Liver (tissue), 9 donors: ENCODE measurements around the gene SHC2. TPM values are rescaled to one million over a fixed set of nuclear protein-coding genes. Genes with fewer than 3 reads are reported as not detected.

Source experiments
- DNase-seq: peaks from one replicate; pipeline ENCODE4 v3.0.0-alpha.2; 2017; ENCODE audit warnings: low spot score
- H3K27ac ChIP-seq, 2 donors: one replicate each; pipeline ENCODE4 v1.7.0; 2013; ENCODE audit warnings: inconsistent platforms in 2 of 2, low read length in 2 of 2, control low read depth in 1 of 2, low read depth in 1 of 2, mild to moderate bottlenecking in 1 of 2
- H3K27me3 ChIP-seq, 4 donors: one replicate each; pipeline versions ENCODE4 v1.6.1 to v1.7.0; 2013; ENCODE audit warnings: low read length in 3 of 4, inconsistent platforms in 1 of 4, mild to moderate bottlenecking in 1 of 4, moderate library complexity in 1 of 4; ENCODE audit not compliant: control insufficient read depth in 4 of 4, insufficient read depth in 4 of 4
- H3K36me3 ChIP-seq, 4 donors: one replicate each; pipeline versions ENCODE4 v1.6.1 to v1.7.0; 2013; ENCODE audit warnings: low read length in 3 of 4, mild to moderate bottlenecking in 3 of 4, low read depth in 1 of 4, moderate library complexity in 1 of 4; ENCODE audit not compliant: control insufficient read depth in 4 of 4, insufficient read depth in 3 of 4
- H3K4me1 ChIP-seq, 4 donors: one replicate each; pipeline versions ENCODE4 v1.6.1 to v1.7.0; 2013; ENCODE audit warnings: low read length in 3 of 4, mild to moderate bottlenecking in 3 of 4, moderate library complexity in 1 of 4; ENCODE audit not compliant: control insufficient read depth in 4 of 4, insufficient read depth in 4 of 4
- H3K4me3 ChIP-seq, 3 donors: one replicate each; pipeline versions ENCODE4 v1.6.1 to v1.7.0; 2013; ENCODE audit warnings: low read length in 3 of 3, control low read depth in 1 of 3, low read depth in 1 of 3, mild to moderate bottlenecking in 1 of 3
- H3K9ac ChIP-seq, 2 donors: one replicate each; pipeline ENCODE4 v1.7.0; 2013; ENCODE audit warnings: low read length in 2 of 2, mild to moderate bottlenecking in 2 of 2, moderate library complexity in 2 of 2, control low read depth in 1 of 2, low read depth in 1 of 2
- H3K9me3 ChIP-seq, 4 donors: one replicate each; pipeline versions ENCODE4 v1.6.1 to v1.7.0; 2013; ENCODE audit warnings: low read length in 3 of 4; ENCODE audit not compliant: control insufficient read depth in 4 of 4
- EGR1 ChIP-seq, 2 donors: IDR thresholded peaks; 2 replicates each; pipeline ENCODE4 v1.6.1; 2016 to 2018; ENCODE audit warnings: antibody characterized with exemption in 2 of 2, low read depth in 2 of 2
- FOXA1 ChIP-seq: IDR thresholded peaks from 2 replicates; pipeline ENCODE4 v1.6.1; 2016; ENCODE audit warnings: antibody characterized with exemption
- FOXA2 ChIP-seq: IDR thresholded peaks from 2 replicates; pipeline ENCODE4 v1.6.1; 2016; ENCODE audit warnings: antibody characterized with exemption
- GABPA ChIP-seq, 2 donors: IDR thresholded peaks in 1 of 2; conservative IDR thresholded peaks in 1 of 2; 2 replicates each; pipeline ENCODE4 v1.6.1; 2016; ENCODE audit warnings: antibody characterized with exemption in 2 of 2, mild to moderate bottlenecking in 1 of 2, moderate library complexity in 1 of 2
- HNF4A ChIP-seq, 2 donors: conservative IDR thresholded peaks; 2 replicates each; pipeline ENCODE4 v1.6.1; 2016; ENCODE audit warnings: antibody characterized with exemption in 2 of 2, mild to moderate bottlenecking in 2 of 2
- HNF4G ChIP-seq: IDR thresholded peaks from 2 replicates; pipeline ENCODE4 v1.6.1; 2016; ENCODE audit warnings: antibody characterized with exemption
- JUND ChIP-seq, 2 donors: IDR thresholded peaks; 2 replicates each; pipeline ENCODE4 v1.6.1; 2016; ENCODE audit warnings: antibody characterized with exemption in 2 of 2
- NR2F2 ChIP-seq: IDR thresholded peaks from 2 replicates; pipeline ENCODE4 v1.6.1; 2016; ENCODE audit warnings: antibody characterized with exemption
- RAD21 ChIP-seq, 2 donors: IDR thresholded peaks; 2 replicates each; pipeline ENCODE4 v1.6.1; 2016; ENCODE audit warnings: antibody characterized with exemption in 2 of 2, mild to moderate bottlenecking in 2 of 2
- RXRA ChIP-seq, 2 donors: IDR thresholded peaks; 2 replicates each; pipeline ENCODE4 v1.6.1; 2017 to 2018; ENCODE audit warnings: antibody characterized with exemption in 2 of 2, mild to moderate bottlenecking in 1 of 2
- SP1 ChIP-seq: IDR thresholded peaks from 2 replicates; pipeline ENCODE4 v1.6.1; 2018; ENCODE audit warnings: antibody characterized with exemption, mild to moderate bottlenecking
- YY1 ChIP-seq: IDR thresholded peaks from 2 replicates; pipeline ENCODE4 v1.6.1; 2016; ENCODE audit warnings: antibody characterized with exemption, mild to moderate bottlenecking
- WGBS: extraction: QIAGEN DNeasy Blood & Tissue Kit; methylation state at CpG from one replicate; pipeline ENCODE4 v1.1.7; 2013; 5-methylcytosine and 5-hydroxymethylcytosine counted together
- polyA plus RNA-seq, 2 donors: library from polyadenylated mRNA; stranded (reverse) in 1 of 2; unstranded in 1 of 2; fragments of 200-250 nt in 1 of 2; fragments of >200 nt in 1 of 2; fragmentation: Nextera tagmentation in 1 of 2; extraction: Ambion mirVana in 1 of 2; gene quantifications; one replicate each; pipeline versions ENCODE4 v1.2.1 to v1.2.3, GENCODE V29; 2013 to 2015
- total RNA-seq, 2 donors: library from RNA; depleted of rRNA; stranded (reverse); fragments of >200 nt; gene quantifications; one replicate each; pipeline ENCODE4 v1.2.3, GENCODE V29; 2014
- TF ChIP-seq, protein P1 (sequence below): IDR thresholded peaks from 2 replicates; pipeline ENCODE4 v1.6.1; 2016; ENCODE audit warnings: antibody characterized with exemption
- TF ChIP-seq, protein P2 (sequence below): IDR thresholded peaks from 2 replicates; pipeline ENCODE4 v1.6.1; 2016; ENCODE audit warnings: antibody characterized with exemption, mild to moderate bottlenecking
- TF ChIP-seq, protein P3 (sequence below): IDR thresholded peaks from 2 replicates; pipeline ENCODE4 v1.6.1; 2016; ENCODE audit warnings: antibody characterized with exemption
- TF ChIP-seq, protein P4 (sequence below): fragments of 150-350 bp; IDR thresholded peaks from 2 replicates; pipeline ENCODE4 v1.5.1; 2017; ENCODE audit warnings: improper control_type of control experiment, low read depth, low read length; ENCODE audit not compliant: missing input control
- TF ChIP-seq, protein P5 (sequence below): IDR thresholded peaks from 2 replicates; pipeline ENCODE4 v1.6.1; 2016; ENCODE audit warnings: antibody characterized with exemption
- donor health status: healthy.
- donor health status: healthy.
- donor health status: healthy.
- donor health status: healthy.
- donor health status: healthy.

The SHC2 gene
- total and polyA plus RNA-seq, 4 donors, result 15.6 to 43.0 (median 23.0) TPM

DNA sequence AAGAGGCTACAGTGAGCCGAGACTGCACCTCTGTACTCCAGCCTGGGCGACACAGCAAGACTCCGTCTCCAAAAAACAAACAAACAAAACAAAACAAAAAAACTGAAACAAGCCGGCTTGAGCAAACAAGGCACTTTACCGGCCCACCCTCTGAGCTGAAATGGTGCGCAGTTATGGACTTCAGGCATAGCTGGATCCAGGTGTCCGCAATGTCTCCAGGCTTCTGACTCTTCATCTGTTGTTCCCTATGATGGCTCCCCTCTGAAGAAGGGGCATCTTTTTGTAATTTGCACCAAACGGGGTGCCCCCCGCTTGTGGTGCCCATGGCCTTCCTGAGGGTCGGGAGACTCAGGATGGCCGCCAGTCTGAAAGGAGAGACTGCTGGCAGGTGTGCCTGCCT, 58.0 kb downstream of the SHC2 start:
- no peak overlapping the region for H3K4me3 ChIP-seq
- H3K36me3 ChIP-seq, result no peaks in the 10 kb centered on the region
- no peaks in the 10 kb centered on the region for H3K4me1 ChIP-seq
- H3K9ac ChIP-seq, result no peak overlapping the region
- no peak overlapping the region for H3K27ac ChIP-seq
- TF ChIP-seq JUND (IDR thresholded peaks at IDR 0.05), result no peak
- no peak for TF ChIP-seq YY1
- TF ChIP-seq GABPA (IDR thresholded peaks at IDR 0.05 in 1 of 2, conservative IDR thresholded peaks at IDR 0.05 in 1 of 2), result no peak
- TF ChIP-seq, protein P1, sequence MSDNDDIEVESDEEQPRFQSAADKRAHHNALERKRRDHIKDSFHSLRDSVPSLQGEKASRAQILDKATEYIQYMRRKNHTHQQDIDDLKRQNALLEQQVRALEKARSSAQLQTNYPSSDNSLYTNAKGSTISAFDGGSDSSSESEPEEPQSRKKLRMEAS, result no peak
- TF ChIP-seq EGR1 (IDR thresholded peaks at IDR 0.05; ENCODE audit: low read depth in 2 of 2), result no peak
- no peak for TF ChIP-seq HNF4A (conservative IDR thresholded peaks at IDR 0.05)
- no peaks in the 10 kb centered on the region for H3K9me3 ChIP-seq
- DNase-seq, result no peak
- H3K27me3 ChIP-seq, result peaks cover 0 to 3% (median 0%) of the 10 kb centered on the region in 4 donors
- 90% methylated on average over 11 of the region's 11 CpGs for WGBS

DNA sequence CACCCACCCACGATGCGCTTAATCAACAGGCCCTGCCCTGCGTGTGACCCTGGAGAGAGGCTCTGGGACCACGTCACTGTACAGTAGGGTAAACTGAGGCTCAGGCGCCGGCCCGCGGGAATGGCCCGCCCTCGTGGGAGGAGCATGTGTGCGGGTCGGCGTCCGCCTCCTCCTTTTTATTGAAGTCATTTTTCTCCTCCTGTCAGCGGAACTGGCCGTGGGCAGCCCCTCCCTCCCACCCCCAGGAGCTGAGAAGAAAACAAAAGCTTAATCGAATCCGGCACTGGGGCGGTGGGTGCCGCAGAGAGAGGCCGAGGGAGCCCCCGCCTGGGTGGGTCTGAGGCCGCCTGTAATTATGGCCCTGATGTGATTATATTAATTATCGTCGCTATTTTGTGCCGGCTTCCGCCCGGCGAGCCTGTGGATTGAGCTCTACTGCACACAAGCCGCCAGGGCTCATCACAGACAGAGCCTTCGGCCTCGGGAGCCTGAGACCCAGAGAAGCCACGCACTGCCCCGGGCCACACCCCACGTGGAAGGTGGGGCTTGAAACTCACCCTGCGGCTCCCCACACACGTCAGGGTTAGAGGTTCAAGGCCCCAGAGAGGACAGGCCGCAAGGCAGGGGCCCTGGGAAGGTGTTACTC, 58.8 kb downstream of the SHC2 start:
- no peak overlapping the region for H3K27ac ChIP-seq
- WGBS, result 51% methylated on average over 38 of the region's 38 CpGs
- peaks cover 0 to 3% (median 0%) of the 10 kb centered on the region in 4 donors for H3K27me3 ChIP-seq
- DNase-seq, result no peak
- H3K9me3 ChIP-seq, result no peaks in the 10 kb centered on the region
- H3K4me1 ChIP-seq, result no peaks in the 10 kb centered on the region
- TF ChIP-seq, protein P2, sequence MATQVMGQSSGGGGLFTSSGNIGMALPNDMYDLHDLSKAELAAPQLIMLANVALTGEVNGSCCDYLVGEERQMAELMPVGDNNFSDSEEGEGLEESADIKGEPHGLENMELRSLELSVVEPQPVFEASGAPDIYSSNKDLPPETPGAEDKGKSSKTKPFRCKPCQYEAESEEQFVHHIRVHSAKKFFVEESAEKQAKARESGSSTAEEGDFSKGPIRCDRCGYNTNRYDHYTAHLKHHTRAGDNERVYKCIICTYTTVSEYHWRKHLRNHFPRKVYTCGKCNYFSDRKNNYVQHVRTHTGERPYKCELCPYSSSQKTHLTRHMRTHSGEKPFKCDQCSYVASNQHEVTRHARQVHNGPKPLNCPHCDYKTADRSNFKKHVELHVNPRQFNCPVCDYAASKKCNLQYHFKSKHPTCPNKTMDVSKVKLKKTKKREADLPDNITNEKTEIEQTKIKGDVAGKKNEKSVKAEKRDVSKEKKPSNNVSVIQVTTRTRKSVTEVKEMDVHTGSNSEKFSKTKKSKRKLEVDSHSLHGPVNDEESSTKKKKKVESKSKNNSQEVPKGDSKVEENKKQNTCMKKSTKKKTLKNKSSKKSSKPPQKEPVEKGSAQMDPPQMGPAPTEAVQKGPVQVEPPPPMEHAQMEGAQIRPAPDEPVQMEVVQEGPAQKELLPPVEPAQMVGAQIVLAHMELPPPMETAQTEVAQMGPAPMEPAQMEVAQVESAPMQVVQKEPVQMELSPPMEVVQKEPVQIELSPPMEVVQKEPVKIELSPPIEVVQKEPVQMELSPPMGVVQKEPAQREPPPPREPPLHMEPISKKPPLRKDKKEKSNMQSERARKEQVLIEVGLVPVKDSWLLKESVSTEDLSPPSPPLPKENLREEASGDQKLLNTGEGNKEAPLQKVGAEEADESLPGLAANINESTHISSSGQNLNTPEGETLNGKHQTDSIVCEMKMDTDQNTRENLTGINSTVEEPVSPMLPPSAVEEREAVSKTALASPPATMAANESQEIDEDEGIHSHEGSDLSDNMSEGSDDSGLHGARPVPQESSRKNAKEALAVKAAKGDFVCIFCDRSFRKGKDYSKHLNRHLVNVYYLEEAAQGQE, result no peak
- no peak for TF ChIP-seq HNF4A (conservative IDR thresholded peaks at IDR 0.05)
- no peak for TF ChIP-seq YY1
- TF ChIP-seq EGR1 (IDR thresholded peaks at IDR 0.05; ENCODE audit: low read depth in 2 of 2), result no peak
- TF ChIP-seq, protein P3, sequence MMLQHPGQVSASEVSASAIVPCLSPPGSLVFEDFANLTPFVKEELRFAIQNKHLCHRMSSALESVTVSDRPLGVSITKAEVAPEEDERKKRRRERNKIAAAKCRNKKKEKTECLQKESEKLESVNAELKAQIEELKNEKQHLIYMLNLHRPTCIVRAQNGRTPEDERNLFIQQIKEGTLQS, result no peak
- no peak for TF ChIP-seq FOXA2
- TF ChIP-seq FOXA1, result no peak
- TF ChIP-seq JUND (IDR thresholded peaks at IDR 0.05), result no peak
- TF ChIP-seq, protein P1, result no peak
- TF ChIP-seq, protein P4, sequence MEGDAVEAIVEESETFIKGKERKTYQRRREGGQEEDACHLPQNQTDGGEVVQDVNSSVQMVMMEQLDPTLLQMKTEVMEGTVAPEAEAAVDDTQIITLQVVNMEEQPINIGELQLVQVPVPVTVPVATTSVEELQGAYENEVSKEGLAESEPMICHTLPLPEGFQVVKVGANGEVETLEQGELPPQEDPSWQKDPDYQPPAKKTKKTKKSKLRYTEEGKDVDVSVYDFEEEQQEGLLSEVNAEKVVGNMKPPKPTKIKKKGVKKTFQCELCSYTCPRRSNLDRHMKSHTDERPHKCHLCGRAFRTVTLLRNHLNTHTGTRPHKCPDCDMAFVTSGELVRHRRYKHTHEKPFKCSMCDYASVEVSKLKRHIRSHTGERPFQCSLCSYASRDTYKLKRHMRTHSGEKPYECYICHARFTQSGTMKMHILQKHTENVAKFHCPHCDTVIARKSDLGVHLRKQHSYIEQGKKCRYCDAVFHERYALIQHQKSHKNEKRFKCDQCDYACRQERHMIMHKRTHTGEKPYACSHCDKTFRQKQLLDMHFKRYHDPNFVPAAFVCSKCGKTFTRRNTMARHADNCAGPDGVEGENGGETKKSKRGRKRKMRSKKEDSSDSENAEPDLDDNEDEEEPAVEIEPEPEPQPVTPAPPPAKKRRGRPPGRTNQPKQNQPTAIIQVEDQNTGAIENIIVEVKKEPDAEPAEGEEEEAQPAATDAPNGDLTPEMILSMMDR, result no peak
- no peak for TF ChIP-seq RAD21 (IDR thresholded peaks at IDR 0.05)
- TF ChIP-seq SP1, result no peak
- TF ChIP-seq NR2F2, result no peak
- TF ChIP-seq, protein P5, sequence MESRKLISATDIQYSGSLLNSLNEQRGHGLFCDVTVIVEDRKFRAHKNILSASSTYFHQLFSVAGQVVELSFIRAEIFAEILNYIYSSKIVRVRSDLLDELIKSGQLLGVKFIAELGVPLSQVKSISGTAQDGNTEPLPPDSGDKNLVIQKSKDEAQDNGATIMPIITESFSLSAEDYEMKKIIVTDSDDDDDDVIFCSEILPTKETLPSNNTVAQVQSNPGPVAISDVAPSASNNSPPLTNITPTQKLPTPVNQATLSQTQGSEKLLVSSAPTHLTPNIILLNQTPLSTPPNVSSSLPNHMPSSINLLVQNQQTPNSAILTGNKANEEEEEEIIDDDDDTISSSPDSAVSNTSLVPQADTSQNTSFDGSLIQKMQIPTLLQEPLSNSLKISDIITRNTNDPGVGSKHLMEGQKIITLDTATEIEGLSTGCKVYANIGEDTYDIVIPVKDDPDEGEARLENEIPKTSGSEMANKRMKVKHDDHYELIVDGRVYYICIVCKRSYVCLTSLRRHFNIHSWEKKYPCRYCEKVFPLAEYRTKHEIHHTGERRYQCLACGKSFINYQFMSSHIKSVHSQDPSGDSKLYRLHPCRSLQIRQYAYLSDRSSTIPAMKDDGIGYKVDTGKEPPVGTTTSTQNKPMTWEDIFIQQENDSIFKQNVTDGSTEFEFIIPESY, result no peak
- no peak for TF ChIP-seq RXRA (IDR thresholded peaks at IDR 0.05)
- no peak for TF ChIP-seq HNF4G
- H3K36me3 ChIP-seq, result no peaks in the 10 kb centered on the region
- H3K4me3 ChIP-seq, result no peak overlapping the region
- no peak overlapping the region for H3K9ac ChIP-seq
